Measurements from ENCODE around the gene CRB3.

- TF ChIP-seq CTCF (IDR thresholded peaks at IDR 0.05; ENCODE audit: insufficient read depth, low read length), result no peak
- TF ChIP-seq POLR2AphosphoS5 (IDR thresholded peaks at IDR 0.05; ENCODE audit: low read depth), result no peak
- TF ChIP-seq SPI1 (IDR thresholded peaks at IDR 0.05; ENCODE audit: borderline replicate concordance, low read depth), result no peak
Observed at GRCh38 chr19:6491802-6492592, 27.9 kb downstream of the CRB3 start.

Data from HL-60 (cell line).